ENCODE data around the gene EIF2B5.

EIF2B5 gene

GRCh38 chr3:184174646-184175492 lies 39.7 kb downstream of the EIF2B5 start, which contains the start of gene AP2M1:
Gene AP2M1 (plus strand): TSS chr3:184174855. CDS start chr3:184176994, 2,139 bp downstream.
- DNase-seq: peak; percentile 93 to 97

DNA sequence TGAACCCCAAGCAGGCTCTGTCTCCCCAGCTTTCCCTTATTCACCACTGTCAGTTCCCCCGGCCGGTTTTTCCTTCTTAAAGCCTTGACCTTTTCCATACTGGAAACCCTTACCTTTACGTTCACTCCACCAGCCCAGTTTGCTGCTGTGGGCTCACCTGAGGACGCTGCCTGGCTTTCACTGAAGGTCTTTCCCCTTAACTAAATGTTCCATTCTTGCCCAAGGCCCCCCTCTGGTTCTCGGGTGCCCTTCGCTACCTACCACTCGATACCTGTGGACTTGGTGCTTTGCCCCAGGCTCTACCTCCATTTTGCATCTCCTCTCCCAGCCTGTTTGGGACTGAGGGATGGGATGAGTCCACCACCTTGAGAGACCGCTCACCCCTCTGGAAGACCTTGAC lies 40.3 kb downstream of the EIF2B5 start:
- DNase-seq: no peak

- DNase-seq: no peak
Measured at GRCh38 chr3:184175981-184176376, 40.8 kb downstream of the EIF2B5 start.

- DNase-seq: no peak
Measured at GRCh38 chr3:184176377-184177330, 41.5 kb downstream of the EIF2B5 start.

GRCh38 chr3:184177331-184177731 lies 42.2 kb downstream of the EIF2B5 start:
- no peak for DNase-seq

DNA sequence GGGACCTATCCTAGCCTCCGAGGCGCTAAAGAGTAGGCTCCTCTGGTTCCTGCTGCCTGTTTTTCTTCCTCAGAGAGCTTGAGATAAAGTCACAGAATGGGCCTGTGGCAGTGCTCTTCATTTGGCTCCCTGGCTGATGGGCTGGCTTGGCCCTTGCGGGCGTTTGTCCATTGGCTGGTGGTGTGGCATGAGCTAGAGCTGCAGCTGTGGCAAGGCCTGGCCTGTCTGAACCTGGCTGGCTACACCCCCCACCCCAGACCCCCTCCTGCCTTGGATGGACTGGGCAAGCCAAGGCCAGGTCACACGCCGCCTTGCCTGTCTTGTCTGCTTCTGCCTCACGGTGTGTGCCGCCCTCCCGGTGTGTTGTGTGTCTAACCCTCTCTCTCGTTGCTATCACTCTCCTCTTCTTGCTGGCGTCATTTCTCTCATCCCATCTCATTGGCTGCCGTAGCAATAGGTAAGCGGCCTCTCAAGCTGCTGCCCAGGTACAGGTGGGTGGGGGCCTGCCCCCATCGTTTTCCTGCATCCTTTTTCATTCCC lies 42.7 kb downstream of the EIF2B5 start:
- no peak for DNase-seq

- DNase-seq: no peak
Measured at GRCh38 chr3:184178521-184179138, 43.5 kb downstream of the EIF2B5 start.

- no peak for DNase-seq
Measured at GRCh38 chr3:184180165-184180564, 45.0 kb downstream of the EIF2B5 start.

- no peak for DNase-seq
Measured at GRCh38 chr3:184181596-184181995, 46.4 kb downstream of the EIF2B5 start.

- no peak for DNase-seq
Measured at GRCh38 chr3:184183679-184184078, 48.5 kb downstream of the EIF2B5 start.

- no peak for DNase-seq
Measured at GRCh38 chr3:184184546-184185230, 49.5 kb downstream of the EIF2B5 start.

- peak; percentile 98 for DNase-seq
Measured at GRCh38 chr3:184185461-184186183, 50.5 kb downstream of the EIF2B5 start.

DNA sequence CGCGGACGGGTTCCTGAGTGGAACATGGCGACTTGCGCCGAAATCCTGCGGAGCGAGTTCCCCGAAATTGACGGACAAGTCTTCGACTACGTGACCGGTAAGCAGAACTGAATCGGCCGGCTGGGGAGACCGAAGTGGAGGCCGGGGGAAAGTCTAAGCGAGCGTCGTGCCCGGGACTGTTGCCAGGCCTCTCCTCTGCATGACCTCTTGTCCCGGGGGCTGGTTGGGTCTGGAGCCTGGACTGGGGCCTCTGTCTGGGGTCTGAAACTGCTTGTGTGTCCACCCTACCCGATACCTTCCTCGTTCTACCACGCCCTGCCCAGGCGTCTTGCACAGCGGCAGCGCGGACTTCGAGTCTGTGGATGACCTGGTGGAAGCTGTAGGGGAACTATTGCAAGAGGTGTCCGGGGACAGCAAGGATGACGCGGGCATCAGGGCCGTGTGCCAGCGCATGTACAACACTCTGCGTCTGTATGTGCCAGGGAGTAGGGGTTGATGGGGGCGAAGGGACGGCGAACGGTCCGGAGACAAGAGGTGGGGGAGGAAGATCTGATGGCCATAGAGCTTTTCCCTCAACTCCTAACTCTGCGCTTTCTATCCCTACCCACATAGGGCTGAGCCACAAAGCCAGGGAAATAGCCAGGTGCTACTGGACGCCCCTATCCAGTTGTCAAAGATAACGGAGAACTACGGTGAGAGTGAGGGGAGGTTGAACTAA lies 51.2 kb downstream of the EIF2B5 start, which contains the start of gene ABCF3:
TSS of gene ABCF3 (plus strand) at position 16 of the 718 bp plus-strand sequence. CDS start at position 25, 9 bp downstream.
- DNase-seq: no peak

DNA sequence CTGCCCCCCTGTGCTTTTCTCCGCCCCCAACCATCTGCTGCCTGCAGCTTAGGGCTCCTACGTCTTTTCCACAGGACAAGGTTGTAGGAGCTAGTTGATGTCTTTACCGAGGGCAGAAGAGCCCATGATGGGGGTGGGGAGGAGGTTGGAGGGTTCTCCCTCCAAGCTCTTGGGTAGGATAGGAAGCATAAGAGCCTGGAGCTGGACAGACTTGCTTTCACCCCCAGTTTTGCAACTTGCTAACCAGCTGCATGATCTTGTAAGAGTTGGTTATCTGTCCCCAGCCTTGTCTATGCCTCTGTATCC lies 51.7 kb downstream of the EIF2B5 start:
- no peak for DNase-seq

DNA sequence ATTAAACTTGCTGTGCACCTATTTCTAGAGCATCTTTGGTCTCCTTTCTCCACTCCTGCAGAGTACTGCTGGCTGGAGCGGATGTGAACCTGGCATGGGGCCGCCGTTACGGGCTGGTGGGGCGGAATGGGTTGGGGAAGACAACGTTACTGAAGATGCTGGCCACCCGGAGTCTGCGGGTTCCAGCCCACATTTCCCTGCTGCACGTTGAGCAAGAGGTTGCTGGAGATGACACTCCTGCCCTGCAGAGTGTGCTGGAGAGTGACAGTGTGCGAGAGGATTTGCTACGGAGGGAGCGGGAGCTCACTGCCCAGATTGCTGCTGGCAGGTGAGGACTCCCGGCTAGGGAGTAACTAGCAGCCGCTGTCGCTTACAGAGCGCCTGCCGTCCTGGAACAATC lies 52.9 kb downstream of the EIF2B5 start:
- no peak for DNase-seq

- DNase-seq: no peak
Measured at GRCh38 chr3:184189421-184189820, 54.3 kb downstream of the EIF2B5 start.

DNA sequence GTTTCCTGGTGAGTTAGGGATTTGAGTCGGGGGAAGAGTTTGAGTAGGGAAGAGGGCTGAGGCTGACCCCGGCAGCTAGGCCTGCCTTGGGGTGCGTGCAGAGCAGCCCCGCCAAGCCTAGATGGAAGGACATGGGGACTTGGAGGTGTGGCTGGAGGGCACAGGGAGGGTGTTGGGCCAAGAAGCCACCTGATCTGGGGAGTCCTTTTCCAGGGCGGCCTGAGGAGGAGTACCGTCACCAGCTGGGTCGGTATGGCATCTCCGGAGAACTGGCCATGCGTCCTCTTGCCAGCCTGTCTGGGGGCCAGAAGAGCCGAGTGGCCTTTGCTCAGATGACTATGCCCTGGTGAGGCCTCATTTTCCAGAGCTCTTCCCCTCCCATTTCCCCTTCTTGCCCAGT lies 57.7 kb downstream of the EIF2B5 start:
- DNase-seq: no peak

GRCh38 chr3:184193991-184194539 lies 58.9 kb downstream of the EIF2B5 start:
- DNase-seq: no peak
